ENCODE data around the gene LRRC36. TPM values are rescaled to one million over a fixed set of nuclear protein-coding genes. Genes with fewer than 3 reads are reported as not detected.
A peak's percentile ranks its signal among the peaks of the same experiment; 100 is the strongest.

The LRRC36 gene
- total and polyA plus RNA-seq, 9 of the 15 experiments (the other 6 are each of a cell fraction or from before 2014, with no cell fraction given): 0.09 to 0.40 (median 0.17) TPM; not detected in 1

DNA sequence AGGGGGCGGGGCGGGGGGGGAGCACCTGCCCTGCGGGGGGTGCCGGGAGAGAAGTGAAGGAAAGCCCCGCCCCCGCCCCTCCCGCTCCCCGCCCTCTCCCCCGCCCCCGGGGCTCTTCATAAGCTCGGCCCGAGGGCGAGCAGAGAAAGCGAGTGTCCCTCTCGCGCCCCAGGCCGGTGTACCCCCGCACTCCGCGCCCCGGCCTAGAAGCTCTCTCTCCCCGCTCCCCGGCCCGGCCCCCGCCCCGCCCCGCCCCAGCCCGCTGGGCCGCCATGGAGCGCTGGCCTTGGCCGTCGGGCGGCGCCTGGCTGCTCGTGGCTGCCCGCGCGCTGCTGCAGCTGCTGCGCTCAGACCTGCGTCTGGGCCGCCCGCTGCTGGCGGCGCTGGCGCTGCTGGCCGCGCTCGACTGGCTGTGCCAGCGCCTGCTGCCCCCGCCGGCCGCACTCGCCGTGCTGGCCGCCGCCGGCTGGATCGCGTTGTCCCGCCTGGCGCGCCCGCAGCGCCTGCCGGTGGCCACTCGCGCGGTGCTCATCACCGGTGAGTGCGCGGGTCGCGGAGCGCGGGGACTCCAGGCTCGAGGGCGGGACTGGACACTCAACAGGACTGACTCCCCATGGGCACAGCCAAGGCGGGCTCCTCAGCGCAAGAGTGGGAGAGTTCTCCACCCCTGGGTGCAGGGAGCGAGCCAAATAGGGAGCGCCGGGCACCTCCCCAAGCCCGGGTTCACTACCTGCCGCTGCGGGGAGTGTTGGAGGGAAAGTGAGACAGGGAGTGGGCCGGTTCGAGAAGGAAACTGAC lies 104.6 kb downstream of the LRRC36 start, which contains the start of gene HSD11B2 (continued):
- TF ChIP-seq MGA (IDR thresholded peaks at IDR 0.05) (no peak), PURB (CRISPR knock-in tag; IDR thresholded peaks at IDR 0.05; ENCODE audit: low read depth) (no peak), MYC (IDR thresholded peaks at IDR 0.05; ENCODE audit: low read depth, low read length) (peak; percentile 35), MYC (CRISPR knock-in tag; IDR thresholded peaks at IDR 0.05; ENCODE audit: borderline replicate concordance, low read depth) (no peak), L3MBTL2 (IDR thresholded peaks at IDR 0.05) (peak; percentile 41), ATF3 (IDR thresholded peaks at IDR 0.05) (no peak), ATF3 (CRISPR knock-in tag; conservative IDR thresholded peaks at IDR 0.05) (no peak)

Data from K562 (cell line).